GM12864 (cell line): Measurements from ENCODE around the gene LRRC4C.
"Not testable (repeated sequence)": the region's sequence is repeated elsewhere in the genome, so short reads cannot be mapped to it uniquely, and the experiment has no call there.

ENCODE experiments used
- DNase-seq: peaks from one replicate; pipeline ENCODE4 v3.0.0-alpha.2; 2011; ENCODE audit warnings: low read depth
- H3K4me3 ChIP-seq: 2 replicates; pipeline ENCODE4 v1.5.1; 2011; ENCODE audit warnings: mild to moderate bottlenecking, low read depth, low read length, control low read depth
- TF ChIP-seq, protein P1 (sequence below): IDR thresholded peaks from 2 replicates; pipeline ENCODE4 v1.5.1; 2011; ENCODE audit warnings: low read depth, mild to moderate bottlenecking, moderate library complexity, low read length, control low read depth, inconsistent platforms; ENCODE audit errors: missing control alignments

The LRRC4C gene

DNA sequence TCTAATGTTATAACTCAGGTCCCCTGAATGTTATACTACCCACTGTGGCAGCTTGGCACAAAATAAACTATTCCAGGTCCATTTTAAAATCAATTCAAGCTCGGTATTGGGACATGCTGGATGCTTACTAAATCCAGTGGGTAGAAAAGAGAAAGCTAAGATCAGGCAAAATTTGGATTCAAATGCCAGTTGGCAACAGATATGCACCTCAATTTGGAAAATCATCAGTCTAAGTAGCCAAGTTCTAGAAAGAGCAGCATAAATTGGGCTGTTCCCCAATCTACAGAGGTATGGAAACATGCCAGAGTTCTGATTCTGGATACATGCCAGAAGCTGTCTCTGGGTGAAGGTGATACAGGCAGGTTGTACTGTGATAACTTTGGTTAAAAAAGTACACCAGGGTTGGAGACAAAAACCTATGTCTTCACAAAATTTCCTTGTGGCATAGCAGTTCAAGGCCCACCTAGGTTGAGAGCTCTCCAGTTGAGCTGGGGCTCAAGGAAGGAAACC, 427.8 kb downstream of the LRRC4C start:
- TF ChIP-seq, protein P1, sequence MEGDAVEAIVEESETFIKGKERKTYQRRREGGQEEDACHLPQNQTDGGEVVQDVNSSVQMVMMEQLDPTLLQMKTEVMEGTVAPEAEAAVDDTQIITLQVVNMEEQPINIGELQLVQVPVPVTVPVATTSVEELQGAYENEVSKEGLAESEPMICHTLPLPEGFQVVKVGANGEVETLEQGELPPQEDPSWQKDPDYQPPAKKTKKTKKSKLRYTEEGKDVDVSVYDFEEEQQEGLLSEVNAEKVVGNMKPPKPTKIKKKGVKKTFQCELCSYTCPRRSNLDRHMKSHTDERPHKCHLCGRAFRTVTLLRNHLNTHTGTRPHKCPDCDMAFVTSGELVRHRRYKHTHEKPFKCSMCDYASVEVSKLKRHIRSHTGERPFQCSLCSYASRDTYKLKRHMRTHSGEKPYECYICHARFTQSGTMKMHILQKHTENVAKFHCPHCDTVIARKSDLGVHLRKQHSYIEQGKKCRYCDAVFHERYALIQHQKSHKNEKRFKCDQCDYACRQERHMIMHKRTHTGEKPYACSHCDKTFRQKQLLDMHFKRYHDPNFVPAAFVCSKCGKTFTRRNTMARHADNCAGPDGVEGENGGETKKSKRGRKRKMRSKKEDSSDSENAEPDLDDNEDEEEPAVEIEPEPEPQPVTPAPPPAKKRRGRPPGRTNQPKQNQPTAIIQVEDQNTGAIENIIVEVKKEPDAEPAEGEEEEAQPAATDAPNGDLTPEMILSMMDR: no peak
- H3K4me3 ChIP-seq: no peak overlapping the region
- no peak for DNase-seq

DNA sequence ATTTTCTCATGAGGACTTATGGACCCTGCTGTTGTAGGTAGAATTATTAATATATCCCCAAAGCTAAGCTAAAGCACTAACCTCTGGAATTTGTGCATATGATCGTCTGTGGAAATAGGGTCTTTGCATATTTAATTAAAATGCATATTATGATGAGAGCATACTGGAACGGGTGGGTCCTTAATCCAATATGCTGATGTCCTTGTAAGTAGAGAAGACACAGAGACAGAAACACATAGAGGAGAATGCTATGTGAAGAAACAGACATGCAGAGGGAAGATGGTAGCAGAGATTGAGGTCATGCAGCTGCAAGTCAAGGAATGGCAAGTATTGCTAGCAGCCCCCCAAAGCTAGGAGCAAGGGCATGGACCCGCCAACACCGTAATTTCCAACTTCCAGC, 439.2 kb downstream of the LRRC4C start:
- no peak for DNase-seq
- no peak overlapping the region for H3K4me3 ChIP-seq
- TF ChIP-seq, protein P1: no peak

DNA sequence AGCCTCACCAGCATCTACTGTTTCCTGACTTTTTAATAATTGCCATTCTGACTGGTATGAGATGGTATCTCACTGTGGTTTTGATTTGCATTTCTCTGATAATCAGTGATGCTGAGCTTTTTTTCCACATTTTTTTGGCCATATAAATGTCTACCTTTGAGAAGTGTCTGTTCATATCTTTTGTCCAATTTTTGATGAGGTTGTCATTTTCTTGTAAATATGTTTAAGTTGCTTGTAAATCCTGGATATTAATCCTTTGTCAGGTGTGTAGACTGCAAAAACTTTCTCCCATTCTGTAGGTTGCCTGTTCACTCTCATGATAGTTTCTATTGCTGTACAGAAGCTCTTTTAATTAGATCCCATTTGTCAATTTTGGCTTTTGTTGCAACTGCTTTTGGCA, 439.8 kb downstream of the LRRC4C start:
- not testable (repeated sequence) for DNase-seq, H3K4me3 ChIP-seq

DNA sequence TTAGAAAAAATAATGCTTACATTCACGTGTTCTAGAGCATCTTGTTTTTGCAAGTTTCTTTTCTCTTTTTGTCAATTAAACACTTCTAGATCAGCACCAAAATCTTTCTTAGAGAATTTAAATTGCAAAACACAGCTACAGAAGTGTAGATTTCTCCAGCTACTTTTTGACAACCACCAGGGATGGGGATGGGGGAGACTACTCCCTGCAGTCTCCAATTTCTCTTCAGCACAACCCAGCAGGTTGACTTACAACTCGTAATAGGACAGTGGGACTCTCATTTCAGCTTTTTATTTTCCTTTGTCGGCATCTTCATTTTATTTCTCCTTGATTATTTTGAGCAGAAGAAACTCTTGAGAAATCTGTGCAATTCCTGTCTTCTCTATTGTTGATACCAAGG, 441.2 kb downstream of the LRRC4C start:
- H3K4me3 ChIP-seq: no peak overlapping the region
- DNase-seq: no peak
- TF ChIP-seq, protein P1: no peak

DNA sequence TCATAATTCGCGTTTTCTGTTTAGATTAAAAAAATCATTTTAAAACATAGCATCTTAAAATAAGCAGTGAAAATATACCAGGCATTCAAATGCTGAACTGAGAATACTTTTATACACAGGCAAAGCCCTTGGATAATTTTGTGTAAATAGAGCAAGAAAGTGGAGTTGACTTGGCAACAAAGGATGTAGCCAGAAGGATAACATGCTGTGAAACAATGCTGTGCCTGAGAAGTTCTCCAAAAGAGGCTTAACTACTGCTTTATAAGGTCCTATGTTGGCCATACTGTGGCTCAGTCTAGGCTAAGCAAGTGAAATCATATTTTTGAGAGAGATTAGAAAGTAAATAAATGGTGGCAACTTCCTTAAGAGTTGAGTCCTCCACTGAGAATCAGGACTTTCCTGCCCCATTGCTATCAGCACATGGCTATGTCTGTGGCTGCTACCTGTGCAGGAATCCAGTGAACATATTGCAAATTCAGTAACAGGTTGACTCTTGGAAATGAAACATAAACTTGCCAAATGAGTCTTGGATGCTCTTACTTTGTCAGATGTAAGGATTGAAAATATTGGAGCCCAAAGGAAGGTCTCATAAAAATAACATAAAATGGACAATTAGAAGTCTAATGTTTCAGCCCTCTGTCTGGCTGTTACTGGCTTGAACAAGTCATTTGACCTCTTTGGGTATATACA, 448.9 kb downstream of the LRRC4C start:
- H3K4me3 ChIP-seq: no peak overlapping the region
- TF ChIP-seq, protein P1: no peak
- no peak for DNase-seq

DNA sequence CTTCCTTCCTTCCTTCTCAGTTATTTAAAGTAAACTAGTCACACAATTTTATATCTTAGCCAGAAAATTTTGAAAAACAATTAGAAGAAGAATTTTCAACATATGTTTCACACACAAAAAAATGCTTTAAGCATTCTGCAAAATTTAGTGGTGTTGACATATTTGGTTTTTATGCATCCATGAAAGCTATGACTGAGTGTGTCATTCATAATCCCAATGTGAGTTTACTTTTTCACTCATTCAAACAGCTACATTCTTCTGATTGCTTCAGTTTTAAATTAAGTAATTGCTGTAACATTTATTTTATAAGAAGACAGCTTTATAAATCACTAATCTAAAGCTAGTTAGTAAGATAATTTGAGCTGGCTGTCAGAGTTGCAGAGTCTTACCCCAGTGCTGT, 453.5 kb downstream of the LRRC4C start:
- no peak overlapping the region for H3K4me3 ChIP-seq
- TF ChIP-seq, protein P1: no peak
- no peak for DNase-seq

DNA sequence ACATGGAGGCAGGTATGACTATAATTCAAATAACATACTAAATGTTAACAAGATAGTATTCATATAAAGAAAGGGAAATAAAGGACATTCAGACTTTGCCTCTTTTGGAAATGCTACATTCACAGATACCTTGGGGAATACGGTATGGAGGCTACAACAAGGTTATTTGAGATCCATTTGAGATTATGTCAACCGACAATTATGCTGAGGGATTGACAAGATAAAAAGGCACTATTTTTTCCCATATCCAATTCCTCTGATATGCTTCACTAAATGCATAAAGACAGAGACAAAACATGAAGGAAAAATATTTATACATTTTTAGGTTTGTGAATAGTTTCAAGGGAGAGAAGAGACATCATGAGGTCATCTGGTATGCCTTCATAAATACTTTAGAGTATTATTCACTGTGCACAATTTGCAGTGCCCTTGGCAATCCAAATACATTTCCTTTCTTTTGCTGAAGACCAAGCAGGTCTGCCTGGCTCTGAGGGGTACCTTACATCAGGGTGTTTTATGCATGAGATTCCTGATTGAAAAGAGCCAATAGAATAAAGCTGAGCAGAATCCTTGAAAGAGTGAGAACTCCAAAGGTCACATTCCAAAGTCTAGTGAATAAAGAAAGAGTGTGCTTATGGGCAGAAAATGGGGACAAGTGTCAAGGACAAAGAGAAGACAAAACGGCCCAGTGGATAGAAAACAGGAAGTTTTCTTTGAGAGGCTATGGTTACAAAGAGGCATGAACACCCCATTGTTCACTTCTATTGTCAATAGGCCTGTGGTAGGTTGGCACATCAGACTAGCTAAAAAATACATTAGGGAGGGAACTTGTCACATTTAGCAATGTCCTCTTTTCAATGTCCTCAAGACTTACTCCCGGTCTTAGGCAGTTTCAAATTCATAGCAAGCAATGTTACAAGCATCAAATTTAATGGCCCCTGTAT, 455.8 kb downstream of the LRRC4C start:
- TF ChIP-seq, protein P1: no peak
- no peak overlapping the region for H3K4me3 ChIP-seq
- no peak for DNase-seq
